Spleen (tissue), 7 donors: ENCODE data around the gene SMARCD2.

Experiments
- POLR2A ChIP-seq, 3 donors: fragments of 450-650 bp; IDR thresholded peaks; one replicate each; pipeline ENCODE4 v1.5.1; 2017; ENCODE audit warnings: antibody characterized with exemption in 3 of 3, mild to moderate bottlenecking in 1 of 3
- POLR2AphosphoS5 ChIP-seq, 3 donors: sonication (generic); formaldehyde crosslinking; IDR thresholded peaks; one replicate each; pipeline ENCODE4 v1.5.1; 2017; ENCODE audit warnings: antibody characterized with exemption in 3 of 3
- TF ChIP-seq, protein P1 (sequence below), 11 experiments: fragments of 200-600 bp in 7 of 11; fragments of 450-650 bp in 4 of 11; sonication (generic) in 4 of 11; IDR thresholded peaks in 8 of 11; conservative IDR thresholded peaks in 3 of 11; 1 replicate in 7 of 11; 2 replicates in 4 of 11; pipeline versions ENCODE4 v1.4.0 to v1.8.0; 2016 to 2021; ENCODE audit warnings: antibody characterized with exemption in 11 of 11, inconsistent platforms in 4 of 11, mild to moderate bottlenecking in 1 of 11
- donor health status: DM: no; HTN: no; CAD: no; lungs with moderate emphysema.
- donor health status: DM: no; HTN: no; CAD: no.
- donor health status: DM: no; HTN: no; CAD: no.

DNA sequence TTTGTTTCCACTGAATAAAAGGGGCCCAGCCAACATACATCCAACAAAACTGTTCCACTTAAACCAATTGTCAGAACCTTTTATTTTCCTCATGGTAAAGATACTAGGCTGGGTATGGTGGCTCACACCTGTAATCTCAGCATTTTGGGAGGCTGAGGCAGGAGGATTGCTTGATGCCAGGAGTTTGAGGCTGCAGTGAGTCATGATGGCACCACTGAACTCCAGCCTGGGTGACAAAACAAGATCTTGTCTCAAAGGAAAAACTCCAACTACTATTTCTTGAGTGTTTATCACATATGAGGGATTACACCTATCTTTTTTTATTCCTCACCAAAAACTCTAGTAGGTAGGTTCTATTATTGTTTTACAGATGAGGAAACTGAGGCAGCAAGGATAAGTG is 19.9 kb downstream of the SMARCD2 start:
- TF ChIP-seq POLR2AphosphoS5 (IDR thresholded peaks at IDR 0.05): no peak
- TF ChIP-seq, protein P1, sequence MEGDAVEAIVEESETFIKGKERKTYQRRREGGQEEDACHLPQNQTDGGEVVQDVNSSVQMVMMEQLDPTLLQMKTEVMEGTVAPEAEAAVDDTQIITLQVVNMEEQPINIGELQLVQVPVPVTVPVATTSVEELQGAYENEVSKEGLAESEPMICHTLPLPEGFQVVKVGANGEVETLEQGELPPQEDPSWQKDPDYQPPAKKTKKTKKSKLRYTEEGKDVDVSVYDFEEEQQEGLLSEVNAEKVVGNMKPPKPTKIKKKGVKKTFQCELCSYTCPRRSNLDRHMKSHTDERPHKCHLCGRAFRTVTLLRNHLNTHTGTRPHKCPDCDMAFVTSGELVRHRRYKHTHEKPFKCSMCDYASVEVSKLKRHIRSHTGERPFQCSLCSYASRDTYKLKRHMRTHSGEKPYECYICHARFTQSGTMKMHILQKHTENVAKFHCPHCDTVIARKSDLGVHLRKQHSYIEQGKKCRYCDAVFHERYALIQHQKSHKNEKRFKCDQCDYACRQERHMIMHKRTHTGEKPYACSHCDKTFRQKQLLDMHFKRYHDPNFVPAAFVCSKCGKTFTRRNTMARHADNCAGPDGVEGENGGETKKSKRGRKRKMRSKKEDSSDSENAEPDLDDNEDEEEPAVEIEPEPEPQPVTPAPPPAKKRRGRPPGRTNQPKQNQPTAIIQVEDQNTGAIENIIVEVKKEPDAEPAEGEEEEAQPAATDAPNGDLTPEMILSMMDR (IDR thresholded peaks at IDR 0.05 in 8 of 11, conservative IDR thresholded peaks at IDR 0.05 in 3 of 11): no peak
- no peak for TF ChIP-seq POLR2A (IDR thresholded peaks at IDR 0.05)
